ENCODE measurements around the gene PLEKHJ1.

GRCh38 chr19:2195361-2195760 is 40.8 kb downstream of the PLEKHJ1 start:
- TF ChIP-seq CREM (IDR thresholded peaks at IDR 0.05; ENCODE audit: low read depth) = no peak
- TF ChIP-seq BRCA1 (IDR thresholded peaks at IDR 0.05) = no peak
- TF ChIP-seq BRCA1 (CRISPR knock-in tag; IDR thresholded peaks at IDR 0.05) = no peak
- TF ChIP-seq ZZZ3 (IDR thresholded peaks at IDR 0.05) = no peak
- TF ChIP-seq CHD2 (IDR thresholded peaks at IDR 0.05; ENCODE audit: low read depth, low read length) = no peak
- no peak for TF ChIP-seq ZNF583 (CRISPR knock-in tag; IDR thresholded peaks at IDR 0.05)

Measured in K562 (cell line).